Mesothelial cell of epicardium (in vitro differentiated cells): ENCODE data around the gene GRIK5. TPM values are rescaled to one million over a fixed set of nuclear protein-coding genes. Genes with fewer than 3 reads are reported as not detected.

Source experiments
- DNase-seq, 2 experiments: peaks; one replicate each; pipeline ENCODE4 v3.0.0; 2021; ENCODE audit warnings: low spot score in 2 of 2; ENCODE audit not compliant: unreplicated experiment in 2 of 2
- H3K27ac Mint-ChIP-seq: 2 replicates; pipeline ENCODE4 v1.8.0; 2021; ENCODE audit warnings: mixed read lengths
- H3K27me3 Mint-ChIP-seq: 2 replicates; pipeline ENCODE4 v1.8.0; 2021; ENCODE audit warnings: low read depth, mixed read lengths
- H3K36me3 Mint-ChIP-seq: 2 replicates; pipeline ENCODE4 v1.8.0; 2021; ENCODE audit warnings: mixed read lengths
- H3K4me1 Mint-ChIP-seq: 2 replicates; pipeline ENCODE4 v1.8.0; 2021; ENCODE audit warnings: mixed read lengths
- H3K4me3 Mint-ChIP-seq: 2 replicates; pipeline ENCODE4 v1.8.0; 2021; ENCODE audit warnings: mild to moderate bottlenecking, moderate library complexity, mixed read lengths
- H3K9me3 Mint-ChIP-seq: 2 replicates; pipeline ENCODE4 v1.8.0; 2021; ENCODE audit warnings: mixed read lengths
- total RNA-seq: library from RNA; stranded (reverse); gene quantifications from 3 replicates; pipeline ENCODE4 v1.2.1, GENCODE V29; 2021
- TF ChIP-seq, protein P1 (sequence below): fragments of 200-600 bp; sonication (generic); IDR thresholded peaks from one replicate; pipeline ENCODE4 v1.5.0; 2021; ENCODE audit warnings: antibody characterized with exemption; ENCODE audit not compliant: unreplicated experiment

GRIK5 gene
- total RNA-seq, 1 donor from 2014 or later, result 38.3 TPM

GRCh38 chr19:42093505-42093904 lies 23.5 kb upstream of the GRIK5 start:
- Mint-ChIP-seq H3K9me3 (no peaks in the 10 kb centered on the region), H3K27ac (no peak overlapping the region), H3K27me3 (peaks cover 39% of the 10 kb centered on the region), H3K4me3 (no peak overlapping the region), H3K4me1 (peaks cover under 1% of the 10 kb centered on the region), H3K36me3 (no peaks in the 10 kb centered on the region)
- TF ChIP-seq, protein P1, sequence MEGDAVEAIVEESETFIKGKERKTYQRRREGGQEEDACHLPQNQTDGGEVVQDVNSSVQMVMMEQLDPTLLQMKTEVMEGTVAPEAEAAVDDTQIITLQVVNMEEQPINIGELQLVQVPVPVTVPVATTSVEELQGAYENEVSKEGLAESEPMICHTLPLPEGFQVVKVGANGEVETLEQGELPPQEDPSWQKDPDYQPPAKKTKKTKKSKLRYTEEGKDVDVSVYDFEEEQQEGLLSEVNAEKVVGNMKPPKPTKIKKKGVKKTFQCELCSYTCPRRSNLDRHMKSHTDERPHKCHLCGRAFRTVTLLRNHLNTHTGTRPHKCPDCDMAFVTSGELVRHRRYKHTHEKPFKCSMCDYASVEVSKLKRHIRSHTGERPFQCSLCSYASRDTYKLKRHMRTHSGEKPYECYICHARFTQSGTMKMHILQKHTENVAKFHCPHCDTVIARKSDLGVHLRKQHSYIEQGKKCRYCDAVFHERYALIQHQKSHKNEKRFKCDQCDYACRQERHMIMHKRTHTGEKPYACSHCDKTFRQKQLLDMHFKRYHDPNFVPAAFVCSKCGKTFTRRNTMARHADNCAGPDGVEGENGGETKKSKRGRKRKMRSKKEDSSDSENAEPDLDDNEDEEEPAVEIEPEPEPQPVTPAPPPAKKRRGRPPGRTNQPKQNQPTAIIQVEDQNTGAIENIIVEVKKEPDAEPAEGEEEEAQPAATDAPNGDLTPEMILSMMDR, result no peak
- no peak for DNase-seq

DNA sequence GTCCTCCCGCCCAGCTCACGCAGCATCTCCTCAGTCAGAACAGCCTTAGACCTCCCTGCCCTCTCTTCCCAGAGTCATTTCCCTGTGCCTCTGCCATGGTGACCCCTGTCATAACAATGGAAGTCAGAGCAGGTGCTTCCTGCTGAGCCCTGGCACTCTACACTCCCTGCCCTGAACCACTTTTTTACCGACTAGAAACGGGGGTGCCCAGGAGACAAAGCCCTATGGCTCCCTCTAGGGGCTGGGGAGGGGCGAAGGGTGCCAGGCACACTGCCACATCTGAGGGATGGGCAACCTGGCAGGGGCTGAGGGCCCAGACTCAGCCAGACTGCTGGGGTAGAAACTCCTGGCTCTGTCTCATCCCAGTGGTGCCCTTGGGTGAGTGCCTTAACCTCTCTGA lies 22.3 kb upstream of the GRIK5 start:
- TF ChIP-seq, protein P1, result no peak

GRCh38 chr19:42091742-42092141 lies 21.7 kb upstream of the GRIK5 start:
- TF ChIP-seq, protein P1, result no peak
- H3K36me3 Mint-ChIP-seq, result no peaks in the 10 kb centered on the region
- H3K27me3 Mint-ChIP-seq, result peaks cover 30% of the 10 kb centered on the region
- no peaks in the 10 kb centered on the region for H3K9me3 Mint-ChIP-seq
- H3K4me3 Mint-ChIP-seq, result no peak overlapping the region
- DNase-seq, result no peak
- H3K27ac Mint-ChIP-seq, result no peak overlapping the region
- H3K4me1 Mint-ChIP-seq, result peaks cover 2% of the 10 kb centered on the region

More for the DNA sequence above, 22.3 kb upstream of the GRIK5 start:
- Mint-ChIP-seq H3K4me1 (peaks cover 2% of the 10 kb centered on the region), H3K9me3 (no peaks in the 10 kb centered on the region), H3K4me3 (no peak overlapping the region), H3K27ac (no peak overlapping the region), H3K36me3 (no peaks in the 10 kb centered on the region), H3K27me3 (peaks cover 33% of the 10 kb centered on the region)
- DNase-seq, result no peak

DNA sequence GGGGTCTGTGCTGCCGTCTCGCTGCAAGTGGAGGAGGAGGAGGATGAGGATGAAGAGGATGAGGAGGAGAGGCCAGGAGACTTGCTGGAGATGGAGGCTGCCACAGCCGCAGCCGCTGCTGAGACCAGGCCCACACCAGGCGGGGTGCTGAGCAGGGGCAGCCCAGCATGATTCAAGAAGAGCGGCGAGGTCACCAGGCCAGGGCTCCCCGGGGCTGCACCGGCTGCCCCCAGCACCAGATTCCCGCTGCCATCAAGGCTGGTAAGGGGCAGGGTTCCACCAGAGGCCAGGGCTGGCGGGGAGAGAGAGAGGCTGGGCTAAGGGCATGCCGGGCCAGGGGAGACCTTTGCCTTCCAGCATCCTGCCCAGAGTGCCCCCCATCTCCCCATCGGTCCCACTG lies 21.3 kb upstream of the GRIK5 start:
- DNase-seq, result no peak
- no peak overlapping the region for H3K4me3 Mint-ChIP-seq
- H3K9me3 Mint-ChIP-seq, result no peaks in the 10 kb centered on the region
- H3K27me3 Mint-ChIP-seq, result peaks cover 26% of the 10 kb centered on the region
- H3K27ac Mint-ChIP-seq, result no peak overlapping the region
- TF ChIP-seq, protein P1, result no peak
- no peaks in the 10 kb centered on the region for H3K36me3 Mint-ChIP-seq
- peaks cover 2% of the 10 kb centered on the region for H3K4me1 Mint-ChIP-seq

DNA sequence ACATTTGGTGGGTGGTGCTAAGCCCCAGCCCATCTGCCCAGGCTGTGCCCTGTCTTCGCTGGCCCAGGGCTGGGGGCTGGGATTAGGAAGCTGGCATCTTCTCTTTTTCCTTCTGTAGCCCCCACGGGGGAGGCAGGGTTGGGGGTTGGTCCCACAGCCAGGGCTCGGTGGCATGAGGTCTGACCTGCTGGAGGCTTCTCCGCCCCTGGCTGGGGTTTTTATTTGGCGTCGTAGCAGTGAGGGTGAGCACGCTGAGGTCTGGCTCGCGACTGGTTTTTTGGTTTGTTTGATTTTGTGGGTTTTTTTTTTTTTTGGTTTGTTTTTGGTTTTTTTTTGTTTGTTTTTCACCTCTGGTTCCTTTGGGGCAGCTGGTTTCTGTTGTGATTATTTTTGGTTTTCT lies 20.7 kb upstream of the GRIK5 start:
- Mint-ChIP-seq H3K4me1 (peaks cover 2% of the 10 kb centered on the region), H3K27ac (no peak overlapping the region), H3K4me3 (no peak overlapping the region), H3K36me3 (no peaks in the 10 kb centered on the region), H3K9me3 (no peaks in the 10 kb centered on the region), H3K27me3 (peaks cover 22% of the 10 kb centered on the region)
- TF ChIP-seq, protein P1, result no peak
- DNase-seq, result no peak

DNA sequence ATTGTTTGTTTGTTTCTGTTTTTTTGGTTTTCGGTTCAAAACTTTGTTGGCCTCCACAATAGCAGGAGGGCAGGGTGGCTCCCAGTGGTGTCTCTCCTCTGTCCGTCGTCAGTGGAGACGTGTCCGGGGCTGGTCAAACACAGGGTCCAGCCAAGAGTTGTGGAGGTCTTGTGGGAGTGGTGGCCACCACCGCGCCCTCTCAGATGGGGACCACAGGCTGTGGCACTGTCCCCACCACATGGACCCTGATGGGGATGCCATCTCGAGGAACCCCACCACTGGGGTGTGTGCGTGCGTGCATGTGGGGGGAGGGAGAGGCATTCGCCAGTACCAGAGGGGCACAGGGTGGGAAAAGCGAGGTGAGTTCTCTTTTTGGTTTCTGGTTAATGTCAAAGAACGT lies 19.8 kb upstream of the GRIK5 start:
- no peak overlapping the region for H3K27ac Mint-ChIP-seq
- no peak for DNase-seq
- H3K4me3 Mint-ChIP-seq, result no peak overlapping the region
- peaks cover 2% of the 10 kb centered on the region for H3K4me1 Mint-ChIP-seq
- TF ChIP-seq, protein P1, result no peak
- H3K9me3 Mint-ChIP-seq, result no peaks in the 10 kb centered on the region
- peaks cover 13% of the 10 kb centered on the region for H3K27me3 Mint-ChIP-seq
- peaks cover 4% of the 10 kb centered on the region for H3K36me3 Mint-ChIP-seq
